ENCODE data around the gene UBXN10.
A peak's percentile ranks its signal among the peaks of the same experiment; 100 is the strongest.
"Not testable (repeated sequence)": the region's sequence is repeated elsewhere in the genome, so short reads cannot be mapped to it uniquely, and the experiment has no call there.

UBXN10 gene

GRCh38 chr1:20210736-20211460 is 25.0 kb downstream of the UBXN10 start:
- no peak for DNase-seq

DNA sequence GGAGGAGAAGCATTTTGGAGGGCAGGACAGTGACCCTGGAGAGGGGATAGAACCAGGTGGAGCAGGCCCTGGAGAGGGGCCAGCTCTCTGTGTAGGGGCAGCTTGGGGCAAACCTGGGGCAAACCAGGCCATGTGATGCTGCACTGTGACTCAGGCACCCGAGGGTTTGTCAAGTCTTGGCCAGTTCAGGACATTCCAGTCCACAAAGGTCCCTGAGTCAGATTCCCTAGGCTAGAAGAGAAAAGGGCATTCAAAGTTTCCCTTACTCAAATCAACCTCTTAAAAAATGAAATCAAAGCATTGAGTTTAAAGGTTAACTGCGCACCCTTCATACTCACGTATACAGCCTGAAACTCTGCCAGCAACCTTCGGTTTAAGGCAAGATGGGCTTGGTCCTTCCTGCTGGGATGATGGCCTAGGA is 25.6 kb downstream of the UBXN10 start:
- DNase-seq: no peak

DNA sequence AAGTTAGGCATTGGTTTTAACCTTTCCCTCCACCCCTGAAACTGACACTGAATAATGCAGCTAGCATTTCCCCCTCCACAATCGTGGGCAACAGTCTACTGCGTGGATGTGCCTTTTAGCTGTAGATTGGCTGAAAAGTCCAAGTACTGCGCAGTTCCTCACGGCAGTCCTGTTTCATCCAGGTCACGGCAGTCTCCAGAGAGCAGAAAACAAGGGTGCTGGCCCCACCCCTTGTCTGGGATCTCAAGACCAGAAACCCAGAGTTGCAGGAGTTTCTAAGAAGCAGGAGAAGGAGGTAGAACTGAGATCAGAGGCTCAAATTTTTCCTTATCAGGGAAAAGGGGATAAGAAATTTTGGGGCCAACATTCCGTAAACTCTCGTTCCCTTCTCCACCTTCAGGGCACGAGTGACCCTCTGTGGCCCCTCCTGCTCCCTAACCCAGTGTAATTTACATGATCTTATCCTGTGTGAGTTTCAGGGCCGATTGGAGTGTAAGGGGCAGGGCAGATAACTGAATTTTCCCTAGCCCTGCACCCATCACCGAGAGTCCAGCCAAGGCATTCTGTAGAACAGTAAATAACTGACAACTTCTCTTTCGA is 26.3 kb downstream of the UBXN10 start:
- no peak for DNase-seq

- no peak for DNase-seq
Measured at GRCh38 chr1:20212685-20213331, 26.9 kb downstream of the UBXN10 start.

DNA sequence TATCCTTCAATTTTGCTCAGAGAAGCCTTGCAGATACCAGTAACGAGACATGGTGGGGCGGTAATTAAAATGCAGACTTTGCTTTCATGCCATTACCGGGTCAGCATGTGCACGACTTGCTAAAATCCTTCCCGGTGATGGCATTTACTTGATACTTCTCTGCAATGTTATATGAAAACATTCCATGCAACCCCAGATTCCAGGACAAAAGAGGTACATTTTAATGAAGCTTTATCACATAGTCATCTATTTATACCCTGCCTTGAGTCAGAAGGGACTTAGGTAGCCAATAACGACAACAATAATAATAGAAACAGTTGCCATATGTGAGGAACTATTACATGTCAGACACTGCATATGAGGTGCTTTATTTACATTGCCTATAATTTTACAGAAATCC is 29.8 kb downstream of the UBXN10 start:
- no peak for DNase-seq

- peak; percentile 23 for DNase-seq
Measured at GRCh38 chr1:20216574-20216973, 30.7 kb downstream of the UBXN10 start.

DNA sequence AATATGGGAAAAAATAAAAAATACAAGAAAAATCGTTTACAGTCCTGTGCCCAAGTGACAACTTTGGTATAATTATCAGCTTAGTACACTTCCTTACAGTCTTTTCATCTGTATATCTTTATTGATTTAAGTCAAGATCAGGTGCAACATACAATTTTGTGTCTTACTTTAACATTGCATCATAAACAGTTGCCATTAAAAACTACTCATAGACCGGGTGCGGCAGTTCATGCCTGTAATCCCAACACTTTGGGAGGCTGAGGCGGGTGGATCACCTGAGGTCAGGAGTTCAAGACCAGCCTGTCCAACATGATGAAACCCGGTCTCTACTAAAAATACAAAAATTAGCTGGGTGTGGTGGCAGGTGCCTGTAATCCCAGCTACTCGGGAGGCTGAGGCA is 33.2 kb downstream of the UBXN10 start:
- not testable (repeated sequence) for DNase-seq

GRCh38 chr1:20220036-20220435 is 34.1 kb downstream of the UBXN10 start:
- DNase-seq: no peak

DNA sequence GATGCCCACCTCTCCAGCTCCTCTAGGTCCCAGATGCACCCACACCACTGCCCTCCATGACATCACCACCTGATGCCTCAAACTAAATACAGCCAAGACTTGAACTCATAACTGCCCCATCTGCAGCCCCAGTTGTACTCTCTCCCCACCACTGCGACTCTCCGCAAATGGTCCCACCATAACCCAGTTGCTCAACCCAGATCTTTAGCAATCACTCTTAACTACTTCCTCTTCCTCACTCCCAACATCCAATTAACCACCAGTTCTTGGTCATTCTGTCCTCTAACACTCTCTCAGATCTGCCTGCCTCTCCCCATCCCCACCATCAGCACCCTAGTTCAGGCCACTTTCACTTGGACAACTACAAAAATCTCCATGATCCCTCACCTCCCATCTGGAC is 37.2 kb downstream of the UBXN10 start:
- no peak for DNase-seq

DNA sequence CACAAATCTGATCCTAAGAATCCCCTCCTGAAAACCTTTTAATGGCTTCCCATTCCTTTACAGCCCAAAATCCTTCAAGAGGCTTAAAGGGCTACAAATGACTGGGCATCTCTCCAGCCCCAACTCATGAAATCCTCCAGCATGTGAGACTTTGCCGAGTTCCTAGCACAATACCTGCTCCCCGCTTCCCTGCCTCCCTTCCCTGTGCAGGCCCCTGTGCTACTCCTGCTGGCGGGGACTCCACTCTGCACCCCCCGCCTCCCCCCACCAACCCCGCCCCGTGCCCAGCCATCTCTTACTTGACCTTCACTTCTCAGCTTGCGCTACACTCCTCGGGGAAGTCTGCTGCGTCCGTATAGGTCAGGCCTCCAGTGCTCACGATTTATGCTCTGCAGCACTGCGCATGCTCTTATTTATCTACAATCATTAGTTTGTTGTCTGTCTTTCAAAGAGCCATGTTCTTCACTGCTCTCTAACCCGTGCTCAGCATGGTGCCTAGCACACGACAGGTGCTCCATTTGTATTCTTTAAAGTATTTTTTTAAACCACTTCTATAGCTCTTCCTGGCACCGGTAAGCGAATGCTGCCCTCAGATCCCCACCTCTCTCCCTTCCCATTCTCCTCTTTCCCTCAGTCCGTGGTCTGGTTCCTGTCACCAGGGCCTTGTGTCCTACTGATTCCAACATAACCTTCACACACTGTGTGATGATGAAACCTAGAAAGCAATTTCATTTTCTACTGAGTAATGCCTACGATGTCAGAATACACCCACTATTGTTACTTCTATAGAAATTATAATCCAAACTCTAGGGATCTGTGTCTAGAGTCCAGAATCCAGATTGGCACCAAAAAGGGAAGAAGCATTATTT is 37.9 kb downstream of the UBXN10 start:
- DNase-seq: no peak

- no peak for DNase-seq
Measured at GRCh38 chr1:20224546-20224945, 38.6 kb downstream of the UBXN10 start.

GRCh38 chr1:20227704-20228103 is 41.8 kb downstream of the UBXN10 start:
- no peak for DNase-seq

DNA sequence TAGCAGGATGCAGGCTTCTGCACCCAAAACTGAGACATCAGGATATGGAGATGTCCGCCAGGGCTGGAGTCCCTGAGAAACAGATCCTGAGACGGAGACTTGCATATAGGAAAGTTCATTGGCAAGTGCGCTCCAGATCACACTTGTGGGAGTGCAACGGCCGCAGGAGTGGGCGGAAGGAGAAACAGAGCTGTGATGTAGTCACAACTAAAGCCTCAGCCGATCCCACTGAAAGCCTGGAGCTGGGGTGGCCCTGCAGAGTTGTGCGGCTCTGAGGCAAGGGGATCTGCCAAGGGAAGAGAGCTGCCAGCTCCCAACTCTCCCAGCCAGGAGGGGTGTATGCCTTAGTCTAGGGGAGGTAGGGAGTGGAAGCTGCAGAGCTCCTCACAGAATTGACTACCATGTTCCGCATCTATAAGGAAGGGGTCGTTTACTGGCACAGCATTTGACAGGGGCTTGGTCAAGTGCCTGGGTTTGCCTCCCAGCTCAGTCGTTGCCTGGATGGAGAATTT is 42.5 kb downstream of the UBXN10 start:
- DNase-seq: no peak

GRCh38 chr1:20229171-20229570 is 43.3 kb downstream of the UBXN10 start:
- no peak for DNase-seq

- not testable (repeated sequence) for DNase-seq
Measured at GRCh38 chr1:20232564-20232963, 46.7 kb downstream of the UBXN10 start.

- no peak for DNase-seq
Measured at GRCh38 chr1:20233394-20233793, 47.5 kb downstream of the UBXN10 start.

GRCh38 chr1:20233866-20234265 is 48.0 kb downstream of the UBXN10 start:
- no peak for DNase-seq

- DNase-seq: no peak
Measured at GRCh38 chr1:20234788-20235535, 49.1 kb downstream of the UBXN10 start.

- DNase-seq: no peak
Measured at GRCh38 chr1:20237646-20238045, 51.8 kb downstream of the UBXN10 start.

GRCh38 chr1:20240012-20240411 is 54.1 kb downstream of the UBXN10 start:
- no peak for DNase-seq

DNA sequence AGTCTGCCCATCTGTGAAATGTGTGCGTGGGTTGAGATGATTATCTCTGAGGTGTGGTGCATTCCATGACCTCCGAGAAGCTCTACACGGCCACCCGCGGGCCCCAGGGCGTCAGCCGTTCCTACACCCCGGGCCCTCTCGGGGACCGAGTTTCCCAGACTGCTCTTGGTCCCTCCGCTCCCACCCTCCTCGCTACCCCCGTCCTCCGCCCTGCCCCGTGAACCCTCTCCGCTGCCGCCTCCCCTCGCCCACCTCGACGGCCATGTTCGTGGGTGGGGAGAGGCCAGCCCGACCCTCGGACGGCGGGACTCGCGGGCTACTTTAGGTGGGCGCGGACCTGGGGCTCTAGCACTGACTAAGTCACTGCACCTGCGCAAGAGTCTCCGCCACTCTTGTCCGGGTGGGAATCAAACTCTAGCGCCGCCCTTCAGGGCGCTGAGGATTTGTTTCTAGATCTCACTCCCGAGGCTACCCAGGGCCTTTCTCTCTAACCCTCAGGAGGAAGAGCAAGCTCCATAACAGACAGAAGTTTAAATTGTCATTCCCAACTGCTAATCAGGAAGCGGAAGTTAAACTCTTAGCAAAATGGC is 57.1 kb downstream of the UBXN10 start:
- no peak for DNase-seq

All from 8988T (cell line).